Brain pericyte (primary cell): ENCODE data around the gene MLLT3.

ENCODE experiments used
- DNase-seq: peaks from one replicate; pipeline ENCODE4 v3.0.0-alpha.2; 2012; ENCODE audit warnings: low read depth, low spot score

MLLT3 gene

DNA sequence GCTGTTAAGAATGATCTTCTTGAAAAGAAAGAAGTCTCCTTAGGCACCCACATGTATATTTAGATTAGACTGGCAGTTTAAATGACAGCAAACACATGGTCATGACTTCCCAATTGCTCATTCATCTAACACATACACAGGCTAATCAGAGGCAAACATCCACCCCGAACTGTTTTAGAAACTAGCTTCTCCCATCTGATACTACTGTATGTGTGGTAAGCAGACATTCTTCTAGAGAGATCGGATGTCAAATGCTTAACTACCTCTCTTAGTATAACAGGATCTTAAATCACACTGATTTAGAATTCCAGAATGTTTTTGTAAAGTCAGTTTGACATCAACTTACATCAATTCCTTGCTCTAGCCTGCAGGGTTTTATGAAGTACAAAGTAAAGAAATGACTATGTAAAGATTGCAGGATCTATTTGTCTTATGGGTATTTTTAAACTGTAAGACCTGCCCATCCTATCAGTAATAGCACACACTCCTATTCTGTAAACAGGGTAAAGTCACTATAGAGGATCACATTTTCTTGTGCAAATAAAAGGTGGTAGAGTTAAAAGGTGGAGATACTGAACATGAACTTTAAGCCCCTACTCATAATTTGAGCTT, 239.7 kb downstream of the MLLT3 start:
- DNase-seq: peak; percentile 17

- DNase-seq: no peak
Observed at GRCh38 chr9:20380546-20380945, 241.8 kb downstream of the MLLT3 start.

GRCh38 chr9:20379804-20380225, 242.5 kb downstream of the MLLT3 start:
- DNase-seq: no peak

DNA sequence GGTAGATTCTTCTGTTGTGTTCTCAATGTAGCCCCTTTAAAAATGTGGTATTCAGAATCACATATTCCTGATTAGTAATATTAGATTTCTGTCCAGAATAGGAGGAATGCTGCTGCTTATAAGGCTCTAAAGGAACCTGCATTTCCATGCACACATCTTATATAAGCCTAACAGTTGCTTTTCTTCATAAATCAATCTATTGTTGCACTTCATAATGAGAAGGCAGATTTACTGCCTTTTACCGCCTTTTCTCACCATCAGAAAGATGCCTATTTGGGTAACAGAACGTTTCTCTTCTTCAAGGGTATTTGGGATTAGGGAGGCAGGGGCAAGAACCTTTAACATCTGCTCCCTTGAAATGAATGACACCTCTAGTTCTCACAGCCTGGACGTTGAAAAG, 243.4 kb downstream of the MLLT3 start:
- no peak for DNase-seq

DNA sequence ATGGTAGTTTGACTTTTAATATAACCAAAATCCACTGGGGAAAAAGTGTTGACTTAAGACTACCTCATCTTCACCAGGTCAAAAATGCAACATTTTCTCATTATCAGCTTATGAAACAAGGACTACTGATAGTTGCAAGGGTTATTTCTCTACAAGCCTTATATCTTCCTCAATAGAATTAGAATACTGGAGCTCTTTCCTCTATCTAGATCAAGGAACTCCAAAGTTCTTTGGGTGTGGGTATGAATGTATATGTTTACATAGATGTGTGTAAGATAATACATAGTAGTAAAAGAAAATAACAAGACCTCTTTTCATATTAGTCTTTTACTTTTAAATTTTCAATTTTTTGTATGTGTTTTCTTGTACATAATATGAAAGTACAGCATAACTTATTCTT, 244.5 kb downstream of the MLLT3 start:
- DNase-seq: no peak

- DNase-seq: no peak
Observed at GRCh38 chr9:20376731-20377375, 245.4 kb downstream of the MLLT3 start.

- DNase-seq: no peak
Observed at GRCh38 chr9:20376042-20376441, 246.3 kb downstream of the MLLT3 start.

- no peak for DNase-seq
Observed at GRCh38 chr9:20373263-20373662, 249.0 kb downstream of the MLLT3 start.

- no peak for DNase-seq
Observed at GRCh38 chr9:20369391-20369790, 252.9 kb downstream of the MLLT3 start.

- DNase-seq: no peak
Observed at GRCh38 chr9:20367855-20368254, 254.4 kb downstream of the MLLT3 start.

DNA sequence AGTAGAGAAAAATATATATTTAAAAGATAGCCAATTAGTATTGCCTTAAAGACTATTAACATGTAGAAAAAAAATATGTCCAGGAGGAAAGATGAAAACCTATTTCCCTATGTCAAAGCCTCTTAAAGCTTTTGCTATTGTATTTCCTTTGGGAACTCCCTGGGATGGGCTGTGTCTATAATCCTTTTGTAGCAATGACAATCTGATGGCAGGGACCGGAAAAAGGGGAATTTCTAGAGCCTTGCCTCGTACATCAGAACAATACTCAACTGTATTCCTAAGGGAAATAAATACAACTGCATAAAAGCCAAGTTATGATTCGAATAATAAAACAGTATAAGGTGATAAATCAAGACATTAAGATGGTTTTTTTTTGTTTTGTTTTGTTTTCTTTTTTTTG, 257.3 kb downstream of the MLLT3 start:
- DNase-seq: no peak

DNA sequence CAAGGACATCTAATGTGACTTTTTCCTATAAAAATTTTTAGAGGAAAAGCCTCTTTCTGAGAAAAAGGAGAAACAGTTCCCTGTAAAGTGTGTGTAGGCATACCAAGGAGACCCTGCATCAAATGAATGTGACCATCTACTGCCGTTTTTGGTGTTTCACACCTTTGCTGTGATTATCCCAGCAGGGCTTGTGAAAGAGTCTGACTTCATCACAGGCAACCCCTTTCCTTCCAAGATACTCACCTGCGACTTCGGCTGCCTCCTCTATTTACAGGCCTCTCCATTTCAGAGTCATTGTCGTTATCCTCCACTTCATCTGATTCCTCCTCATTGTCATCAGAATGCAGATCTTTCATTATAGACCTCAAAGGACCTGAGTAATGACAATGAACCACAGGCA, 259.1 kb downstream of the MLLT3 start:
- DNase-seq: no peak

DNA sequence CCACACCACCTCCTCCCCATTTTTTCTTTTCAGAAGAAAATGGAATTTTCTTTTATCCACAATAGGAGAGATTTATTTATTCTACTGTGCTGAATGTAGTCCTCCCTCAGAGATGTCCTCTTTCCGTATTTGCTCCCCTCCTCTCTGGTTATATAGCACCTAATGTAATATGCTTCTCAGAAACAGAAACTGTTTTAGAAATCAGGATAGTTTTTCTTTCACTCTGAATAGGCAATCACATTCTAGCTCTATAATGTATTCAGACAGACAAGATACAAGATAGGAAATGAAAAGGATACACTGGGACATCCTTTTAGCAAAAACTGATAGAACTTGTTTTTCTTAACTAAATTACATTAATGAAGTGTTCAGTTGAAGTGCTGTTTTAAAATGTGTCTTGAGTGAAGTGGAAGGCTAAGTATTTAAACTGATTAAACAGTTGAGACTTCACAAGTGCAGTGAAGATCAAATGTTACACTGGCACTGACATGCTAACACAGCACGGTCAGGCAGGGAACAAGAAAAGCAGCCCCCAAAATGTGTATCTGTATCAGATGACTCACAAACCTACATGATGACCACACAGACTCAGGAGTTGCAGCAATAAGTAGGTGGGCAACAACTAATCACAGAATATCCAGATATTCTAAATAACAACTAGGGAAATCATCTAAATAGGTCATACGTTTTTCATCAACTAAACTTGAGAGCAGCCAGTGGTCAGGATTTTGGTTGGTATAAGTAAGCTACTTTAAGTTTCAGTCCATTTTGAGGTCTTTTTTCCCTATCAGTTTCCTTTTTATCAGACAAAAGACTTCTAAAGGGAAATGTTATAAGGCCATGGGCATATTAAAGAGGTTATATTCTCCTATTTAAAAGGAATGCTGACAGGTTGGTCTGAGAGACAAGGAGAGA, 260.4 kb downstream of the MLLT3 start:
- no peak for DNase-seq

- no peak for DNase-seq
Observed at GRCh38 chr9:20361229-20361628, 261.1 kb downstream of the MLLT3 start.

GRCh38 chr9:20358207-20358606, 264.1 kb downstream of the MLLT3 start:
- no peak for DNase-seq

GRCh38 chr9:20357037-20357432, 265.3 kb downstream of the MLLT3 start:
- no peak for DNase-seq

- DNase-seq: peak; percentile 63
Observed at GRCh38 chr9:20356403-20357036, 265.8 kb downstream of the MLLT3 start.

GRCh38 chr9:20355022-20355421, 267.3 kb downstream of the MLLT3 start:
- DNase-seq: no peak

DNA sequence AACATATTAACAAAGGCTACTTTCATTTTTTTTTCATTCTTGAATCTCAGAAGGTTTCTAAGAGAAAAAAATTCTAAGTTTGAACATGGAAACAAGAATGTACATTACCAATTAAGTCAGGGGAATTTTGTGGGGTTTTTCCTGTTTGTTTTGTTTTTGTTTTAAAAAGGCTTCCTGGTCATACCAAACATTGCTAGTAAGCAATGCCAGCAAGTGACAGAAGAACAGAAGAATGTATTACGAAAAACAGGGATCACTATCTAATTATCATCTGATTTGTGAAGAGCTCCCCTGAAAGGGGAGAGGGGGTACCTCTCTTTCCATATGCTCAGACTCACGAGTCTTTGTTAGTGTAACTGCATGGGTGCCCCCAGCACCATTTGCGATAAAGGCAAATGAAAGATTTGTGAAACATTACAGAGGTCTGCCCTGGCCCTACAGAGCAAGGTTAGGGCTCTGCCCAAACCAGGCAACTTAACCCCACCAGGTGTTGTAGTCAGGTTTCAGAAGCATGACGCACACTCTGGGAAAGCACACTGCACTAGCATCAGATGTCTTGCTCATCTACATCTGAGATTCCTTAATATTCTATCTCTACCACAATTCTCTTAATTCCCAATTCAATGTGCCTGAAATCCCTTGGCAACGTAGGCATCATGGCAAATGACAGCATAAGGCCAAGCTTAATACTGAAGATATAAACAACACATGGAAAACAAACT, 268.2 kb downstream of the MLLT3 start:
- DNase-seq: no peak

DNA sequence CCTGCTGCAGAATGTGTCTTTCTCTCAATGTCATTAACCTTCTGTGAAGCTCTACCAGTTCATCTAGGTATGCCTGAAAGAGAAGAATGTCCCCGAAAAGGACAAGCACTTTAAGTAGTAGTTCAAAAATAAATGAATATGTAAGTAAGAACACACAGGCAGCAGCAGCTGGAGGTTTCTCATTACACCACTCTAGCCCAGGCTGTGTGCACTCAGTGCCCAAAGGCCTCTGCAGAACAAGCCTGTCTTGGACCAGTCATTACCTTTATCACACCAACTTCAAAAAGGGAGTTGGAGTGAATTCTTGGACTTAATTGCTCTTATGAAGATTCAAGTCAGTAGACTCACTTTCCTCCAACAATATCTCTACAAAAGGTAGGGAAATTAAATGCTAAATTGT, 268.8 kb downstream of the MLLT3 start:
- no peak for DNase-seq

GRCh38 chr9:20352591-20352990, 269.7 kb downstream of the MLLT3 start:
- DNase-seq: no peak

DNA sequence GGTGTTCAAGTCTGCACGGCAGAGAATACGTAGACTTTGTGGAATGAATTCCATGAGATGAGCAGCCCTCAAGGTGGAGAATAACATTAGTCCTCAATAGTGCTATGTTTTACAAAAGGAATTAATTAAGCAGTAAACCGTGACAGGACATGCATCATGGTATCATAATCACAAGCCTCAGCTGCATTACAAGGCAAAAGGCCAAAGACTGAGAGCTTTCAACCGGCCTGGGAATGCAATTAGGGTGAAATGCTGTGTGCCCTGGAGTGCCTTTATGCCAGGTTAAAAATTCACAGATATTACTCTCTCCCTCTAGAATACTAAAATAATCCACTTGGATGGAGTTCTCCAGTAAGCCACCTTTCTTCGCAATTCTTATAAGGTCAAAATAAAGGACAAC, 270.6 kb downstream of the MLLT3 start:
- no peak for DNase-seq
